Sigmoid colon (tissue), 7 donors: Measurements from ENCODE around the gene KLHL29. TPM values are rescaled to one million over a fixed set of nuclear protein-coding genes. Genes with fewer than 3 reads are reported as not detected.
A peak's percentile ranks its signal among the peaks of the same experiment; 100 is the strongest.

Source experiments
- DNase-seq: peaks from one replicate; pipeline ENCODE4 v3.0.0-alpha.2; 2019
- H3K27ac ChIP-seq, 4 donors: fragments of 200-600 bp; sonication (generic); one replicate each; pipeline ENCODE4 v1.5.1; 2016 to 2019; ENCODE audit warnings: mild to moderate bottlenecking in 1 of 4
- H3K27me3 ChIP-seq, 3 donors: fragments of 200-600 bp; sonication (generic); one replicate each; pipeline ENCODE4 v1.5.1; 2019; ENCODE audit warnings: mild to moderate bottlenecking in 1 of 3
- H3K36me3 ChIP-seq, 4 donors: fragments of 200-600 bp; sonication (generic); one replicate each; pipeline ENCODE4 v1.5.1; 2016 to 2019
- H3K4me1 ChIP-seq, 4 donors: fragments of 200-600 bp; sonication (generic); one replicate each; pipeline ENCODE4 v1.5.1; 2017 to 2019
- H3K4me3 ChIP-seq, 4 donors: fragments of 200-600 bp; sonication (generic); one replicate each; pipeline ENCODE4 v1.5.1; 2017 to 2019; ENCODE audit warnings: mild to moderate bottlenecking in 2 of 4, moderate library complexity in 1 of 4
- H3K9me3 ChIP-seq, 4 donors: fragments of 200-600 bp in 3 of 4; sonication (generic) in 3 of 4; one replicate each; pipeline versions ENCODE4 v1.5.1 to v1.6.1; 2013 to 2019
- CTCF ChIP-seq, 4 experiments: fragments of 450-650 bp in 3 of 4; fragments of 200-600 bp in 1 of 4; IDR thresholded peaks; one replicate each; pipeline ENCODE4 v1.5.1; 2016 to 2019; ENCODE audit warnings: antibody characterized with exemption in 4 of 4, mild to moderate bottlenecking in 3 of 4, moderate library complexity in 2 of 4
- EP300 ChIP-seq, 4 donors: sonication (generic); formaldehyde crosslinking; IDR thresholded peaks; one replicate each; pipeline ENCODE4 v1.6.1; 2017; ENCODE audit warnings: antibody characterized with exemption in 4 of 4
- POLR2A ChIP-seq, 2 donors: fragments of 450-650 bp; IDR thresholded peaks; one replicate each; pipeline ENCODE4 v1.6.1; 2016; ENCODE audit warnings: antibody characterized with exemption in 2 of 2, mild to moderate bottlenecking in 2 of 2, moderate library complexity in 2 of 2
- POLR2AphosphoS5 ChIP-seq, 4 donors: sonication (generic); formaldehyde crosslinking; IDR thresholded peaks; one replicate each; pipeline ENCODE4 v1.6.1; 2017; ENCODE audit warnings: antibody characterized with exemption in 4 of 4
- WGBS, 2 donors: extraction: QIAGEN DNeasy Blood & Tissue Kit; methylation state at CpG; one replicate each; pipeline ENCODE4 v1.1.7; 2013; 5-methylcytosine and 5-hydroxymethylcytosine counted together
- intact Hi-C: fragments of 100-400 bp; cut with DNase I; formaldehyde crosslinking; loops from one replicate; pipeline ENCODE4 v1.15.1; 2023
- polyA plus RNA-seq, 3 donors: library from polyadenylated mRNA; stranded (reverse); fragments of 200-250 nt; gene quantifications; one replicate each; pipeline ENCODE4 v1.2.3, GENCODE V29; 2013
- total RNA-seq, 4 donors: library from RNA; depleted of rRNA; stranded (reverse); fragments of >200 nt; gene quantifications; one replicate each; pipeline ENCODE4 v1.1.0, GENCODE V29; 2016
- donor health status: healthy with polysubstance abuse.
- donor health status: Bipolar disorder and iron deficiency.
- donor health status: healthy.

KLHL29 gene
- total and polyA plus RNA-seq, 7 donors: 0.46 to 25.5 (median 6.3) TPM

GRCh38 chr2:23410596-23410995 is 25.6 kb downstream of the KLHL29 start:
- no peak for DNase-seq
- Histone ChIP-seq H3K9me3 (no peaks in the 10 kb centered on the region), H3K4me3 (no peak overlapping the region), H3K27ac (no peak overlapping the region), H3K36me3 (no peaks in the 10 kb centered on the region), H3K27me3 (no peaks in the 10 kb centered on the region), H3K4me1 (peaks cover 0 to 49% (median 26%) of the 10 kb centered on the region in 4 donors)
- whole genome bisulfite sequencing, 2 donors: 55 to 69% methylated on average over 6 of the region's 6 CpGs
- TF ChIP-seq EP300 (IDR thresholded peaks at IDR 0.05): no peak
- no peak for TF ChIP-seq CTCF (IDR thresholded peaks at IDR 0.05)
- no peak for TF ChIP-seq POLR2A (IDR thresholded peaks at IDR 0.05)
- no peak for TF ChIP-seq POLR2AphosphoS5 (IDR thresholded peaks at IDR 0.05)
- intact Hi-C loops: no loop called here

GRCh38 chr2:23411752-23412431 is 26.9 kb downstream of the KLHL29 start:
- WGBS, 2 donors: 89 to 91% methylated on average over 9 of the region's 9 CpGs
- H3K36me3 ChIP-seq: no peaks in the 10 kb centered on the region
- H3K9me3 ChIP-seq: no peaks in the 10 kb centered on the region
- H3K4me3 ChIP-seq: no peak overlapping the region
- intact Hi-C loops: no loop called here
- peak in 1 of 4 donors; percentile 13 for TF ChIP-seq EP300 (IDR thresholded peaks at IDR 0.05)
- TF ChIP-seq POLR2AphosphoS5 (IDR thresholded peaks at IDR 0.05): no peak
- no peak for DNase-seq
- H3K27ac ChIP-seq: no peak overlapping the region
- H3K27me3 ChIP-seq: no peaks in the 10 kb centered on the region
- peaks cover 0 to 59% (median 26%) of the 10 kb centered on the region in 4 donors for H3K4me1 ChIP-seq

- Histone ChIP-seq H3K27ac (no peak overlapping the region), H3K36me3 (no peaks in the 10 kb centered on the region), H3K4me1 (peaks cover 0 to 65% (median 29%) of the 10 kb centered on the region in 4 donors), H3K27me3 (no peaks in the 10 kb centered on the region), H3K9me3 (no peaks in the 10 kb centered on the region), H3K4me3 (no peak overlapping the region)
- 76 to 79% methylated on average over 11 of the region's 11 CpGs for WGBS, 2 donors
- intact Hi-C loops: no loop called here
- no peak for DNase-seq
- TF ChIP-seq CTCF (IDR thresholded peaks at IDR 0.05): no peak
- TF ChIP-seq POLR2A (IDR thresholded peaks at IDR 0.05): no peak
- no peak for TF ChIP-seq POLR2AphosphoS5 (IDR thresholded peaks at IDR 0.05)
- no peak for TF ChIP-seq EP300 (IDR thresholded peaks at IDR 0.05)
These were observed 27.7 kb downstream of the KLHL29 start for GRCh38 chr2:23412556-23413155.

- WGBS, 2 donors: 92 to 95% methylated on average over 8 of the region's 8 CpGs
- TF ChIP-seq CTCF (IDR thresholded peaks at IDR 0.05) (no peak), EP300 (IDR thresholded peaks at IDR 0.05) (no peak), POLR2AphosphoS5 (IDR thresholded peaks at IDR 0.05) (no peak), POLR2A (IDR thresholded peaks at IDR 0.05) (no peak)
- intact Hi-C loops: no loop called here
- H3K4me1 ChIP-seq: peaks cover 0 to 75% (median 39%) of the 10 kb centered on the region in 4 donors
- DNase-seq: no peak
- H3K4me3 ChIP-seq: no peak overlapping the region
- no peaks in the 10 kb centered on the region for H3K36me3 ChIP-seq
- H3K27me3 ChIP-seq: no peaks in the 10 kb centered on the region
- H3K27ac ChIP-seq: no peak overlapping the region
- H3K9me3 ChIP-seq: no peaks in the 10 kb centered on the region
These were observed 28.7 kb downstream of the KLHL29 start for GRCh38 chr2:23413641-23414040.

GRCh38 chr2:23414106-23414505 is 29.1 kb downstream of the KLHL29 start:
- Histone ChIP-seq H3K27me3 (no peaks in the 10 kb centered on the region), H3K36me3 (no peaks in the 10 kb centered on the region), H3K4me3 (no peak overlapping the region), H3K4me1 (peaks cover 0 to 80% (median 44%) of the 10 kb centered on the region in 4 donors), H3K27ac (no peak overlapping the region), H3K9me3 (no peaks in the 10 kb centered on the region)
- intact Hi-C loops: no loop called here
- WGBS, 2 donors: 88 to 93% methylated on average over 8 of the region's 8 CpGs
- TF ChIP-seq POLR2AphosphoS5 (IDR thresholded peaks at IDR 0.05) (no peak), EP300 (IDR thresholded peaks at IDR 0.05) (no peak), CTCF (IDR thresholded peaks at IDR 0.05) (no peak), POLR2A (IDR thresholded peaks at IDR 0.05) (no peak)
- no peak for DNase-seq
